CD14-positive monocyte (primary cell): ENCODE data around the gene WFS1. TPM values are rescaled to one million over a fixed set of nuclear protein-coding genes. Genes with fewer than 3 reads are reported as not detected.

ENCODE experiments used
- DNase-seq, 3 donors: peaks; one replicate each; pipeline ENCODE4 v3.0.0-alpha.2; 2011 to 2022
- H2AFZ ChIP-seq: 2 replicates; pipeline ENCODE4 v1.6.0; 2012; ENCODE audit warnings: mild to moderate bottlenecking, low read depth, low read length, inconsistent platforms; ENCODE audit not compliant: insufficient read depth, poor library complexity, severe bottlenecking
- H3K27ac ChIP-seq, 2 donors: 1 replicate in 1 of 2; 2 replicates in 1 of 2; pipeline ENCODE4 v1.5.1; 2012 to 2013; ENCODE audit warnings: low read length in 2 of 2, control low read depth in 1 of 2, inconsistent platforms in 1 of 2, low read depth in 1 of 2, mild to moderate bottlenecking in 1 of 2
- H3K27me3 ChIP-seq, 2 donors: one replicate each; pipeline versions ENCODE4 v1.6.0 to v1.6.1; 2011 to 2013; ENCODE audit warnings: low read length in 2 of 2; ENCODE audit not compliant: control insufficient read depth in 2 of 2, insufficient read depth in 2 of 2
- H3K36me3 ChIP-seq, 2 donors: replicated peaks in 1 of 2; 1 replicate in 1 of 2; 2 replicates in 1 of 2; pipeline versions ENCODE4 v1.5.1 to v1.6.1; 2012 to 2013; ENCODE audit warnings: low read length in 2 of 2, control low read depth in 1 of 2, inconsistent platforms in 1 of 2, mild to moderate bottlenecking in 1 of 2; ENCODE audit not compliant: insufficient read depth in 2 of 2, control insufficient read depth in 1 of 2
- H3K4me1 ChIP-seq, 2 donors: 1 replicate in 1 of 2; 2 replicates in 1 of 2; pipeline versions ENCODE4 v1.5.1 to v1.6.1; 2012 to 2013; ENCODE audit warnings: low read length in 2 of 2, control low read depth in 1 of 2, inconsistent platforms in 1 of 2, mild to moderate bottlenecking in 1 of 2, moderate library complexity in 1 of 2; ENCODE audit not compliant: insufficient read depth in 2 of 2, control insufficient read depth in 1 of 2
- H3K4me2 ChIP-seq: replicated peaks from 2 replicates; pipeline ENCODE3; 2012; ENCODE audit warnings: low read length, moderate library complexity, mild to moderate bottlenecking; ENCODE audit not compliant: poor library complexity, severe bottlenecking; ENCODE audit errors: extremely low read depth
- H3K4me3 ChIP-seq, 3 experiments: fragments of 200-600 bp in 1 of 3; sonication (generic) in 1 of 3; replicated peaks in 1 of 3; 1 replicate in 2 of 3; 2 replicates in 1 of 3; pipeline ENCODE4 v1.5.1; 2011 to 2013; ENCODE audit warnings: low read length in 3 of 3, mild to moderate bottlenecking in 3 of 3, control low read depth in 2 of 3, low read depth in 2 of 3, inconsistent platforms in 1 of 3, moderate library complexity in 1 of 3
- H3K79me2 ChIP-seq: 2 replicates; pipeline ENCODE4 v1.6.0; 2012; ENCODE audit warnings: mild to moderate bottlenecking, control low read depth, inconsistent platforms, low read length, moderate library complexity; ENCODE audit not compliant: insufficient read depth
- H3K9ac ChIP-seq: 2 replicates; pipeline ENCODE4 v1.6.0; 2017; ENCODE audit warnings: low read length, mild to moderate bottlenecking; ENCODE audit not compliant: insufficient read depth, poor library complexity, severe bottlenecking
- H3K9me3 ChIP-seq, 2 donors: replicated peaks in 1 of 2; 1 replicate in 1 of 2; 2 replicates in 1 of 2; pipeline versions ENCODE4 v1.5.1 to v1.6.1; 2012 to 2013; ENCODE audit warnings: low read length in 2 of 2, control low read depth in 1 of 2; ENCODE audit not compliant: control insufficient read depth in 1 of 2, insufficient read depth in 1 of 2
- H4K20me1 ChIP-seq: 2 replicates; pipeline ENCODE4 v1.6.0; 2012; ENCODE audit warnings: mild to moderate bottlenecking, low read length, control low read depth, moderate library complexity; ENCODE audit not compliant: insufficient read depth
- H3K27ac Mint-ChIP-seq, 7 donors: one replicate each; pipeline ENCODE4 v1.8.0; 2020; ENCODE audit warnings: mild to moderate bottlenecking in 7 of 7, mixed read lengths in 7 of 7, moderate library complexity in 6 of 7, inconsistent platforms in 2 of 7
- H3K27me3 Mint-ChIP-seq, 3 donors: one replicate each; pipeline ENCODE4 v1.8.0; 2021 to 2022; ENCODE audit warnings: low read depth in 3 of 3, mild to moderate bottlenecking in 3 of 3, mixed read lengths in 3 of 3, moderate library complexity in 3 of 3, inconsistent platforms in 1 of 3
- H3K36me3 Mint-ChIP-seq, 2 donors: one replicate each; pipeline ENCODE4 v1.8.0; 2020; ENCODE audit warnings: mixed read lengths in 2 of 2, inconsistent platforms in 1 of 2, mild to moderate bottlenecking in 1 of 2
- H3K4me1 Mint-ChIP-seq: one replicate; pipeline ENCODE4 v1.8.0; 2020; ENCODE audit warnings: mild to moderate bottlenecking, mixed read lengths
- H3K4me3 Mint-ChIP-seq, 2 donors: one replicate each; pipeline ENCODE4 v1.8.0; 2020; ENCODE audit warnings: mild to moderate bottlenecking in 2 of 2, mixed read lengths in 2 of 2, moderate library complexity in 1 of 2
- H3K9me3 Mint-ChIP-seq, 7 donors: one replicate each; pipeline ENCODE4 v1.8.0; 2020 to 2022; ENCODE audit warnings: mixed read lengths in 7 of 7, mild to moderate bottlenecking in 6 of 7, moderate library complexity in 6 of 7, inconsistent platforms in 2 of 7
- WGBS: methylation state at CpG from one replicate; pipeline ENCODE4 v1.1.5; 2013; ENCODE audit warnings: missing lambda C conversion rate; ENCODE audit not compliant: insufficient coverage; 5-methylcytosine and 5-hydroxymethylcytosine counted together
- intact Hi-C, 2 donors: fragments of 100-400 bp; cut with micrococcal nuclease; formaldehyde crosslinking; loops; one replicate each; pipeline versions ENCODE4 v1.15.0 to v1.15.1; 2023
- polyA plus RNA-seq, 3 donors: library from polyadenylated mRNA; depleted of rRNA in 1 of 3; unstranded in 2 of 3; stranded (reverse) in 1 of 3; fragments of 300-500 nt in 2 of 3; fragments of >200 nt in 1 of 3; fragmentation: Illumina TruSeq in 2 of 3; gene quantifications; 1 replicate in 2 of 3; 2 replicates in 1 of 3; pipeline ENCODE4 v1.2.3, GENCODE V29; 2012 to 2021
- TF ChIP-seq, protein P1 (sequence below): fragments of 200-600 bp; IDR thresholded peaks from one replicate; pipeline ENCODE4 v1.8.0; 2022; ENCODE audit warnings: antibody characterized with exemption, mild to moderate bottlenecking

Gene WFS1
- polyA plus RNA-seq, 3 donors, result 0.39 to 1.8 (median 0.93) TPM

DNA sequence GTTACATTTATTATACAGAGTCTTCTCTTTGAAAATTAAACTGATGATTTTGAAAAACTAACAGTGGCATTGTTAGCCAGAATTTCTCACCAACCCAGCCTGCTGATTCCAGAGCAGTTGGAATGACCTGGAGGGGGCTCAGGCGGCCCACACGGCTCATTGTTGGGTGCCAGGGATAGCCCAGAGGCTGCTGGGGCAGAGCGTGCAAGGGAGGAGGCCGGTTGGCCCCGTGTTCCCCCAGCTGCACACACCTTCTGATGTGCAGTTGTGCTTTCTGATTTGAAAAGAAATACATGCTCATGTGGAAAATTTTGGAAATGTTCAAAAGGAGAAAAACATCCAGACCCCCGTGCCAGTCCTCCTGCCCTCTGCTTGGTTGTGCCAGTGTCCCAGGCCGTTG is 20.6 kb downstream of the WFS1 start:
- Mint-ChIP-seq H3K4me3 (no peak overlapping the region), H3K27me3 (peaks cover 3 to 9% (median 4%) of the 10 kb centered on the region in 3 donors), H3K36me3 (no peaks in the 10 kb centered on the region), H3K27ac (no peak overlapping the region), H3K4me1 (no peaks in the 10 kb centered on the region), H3K9me3 (no peaks in the 10 kb centered on the region)
- no peaks in the 10 kb centered on the region for H3K79me2 ChIP-seq
- TF ChIP-seq, protein P1, sequence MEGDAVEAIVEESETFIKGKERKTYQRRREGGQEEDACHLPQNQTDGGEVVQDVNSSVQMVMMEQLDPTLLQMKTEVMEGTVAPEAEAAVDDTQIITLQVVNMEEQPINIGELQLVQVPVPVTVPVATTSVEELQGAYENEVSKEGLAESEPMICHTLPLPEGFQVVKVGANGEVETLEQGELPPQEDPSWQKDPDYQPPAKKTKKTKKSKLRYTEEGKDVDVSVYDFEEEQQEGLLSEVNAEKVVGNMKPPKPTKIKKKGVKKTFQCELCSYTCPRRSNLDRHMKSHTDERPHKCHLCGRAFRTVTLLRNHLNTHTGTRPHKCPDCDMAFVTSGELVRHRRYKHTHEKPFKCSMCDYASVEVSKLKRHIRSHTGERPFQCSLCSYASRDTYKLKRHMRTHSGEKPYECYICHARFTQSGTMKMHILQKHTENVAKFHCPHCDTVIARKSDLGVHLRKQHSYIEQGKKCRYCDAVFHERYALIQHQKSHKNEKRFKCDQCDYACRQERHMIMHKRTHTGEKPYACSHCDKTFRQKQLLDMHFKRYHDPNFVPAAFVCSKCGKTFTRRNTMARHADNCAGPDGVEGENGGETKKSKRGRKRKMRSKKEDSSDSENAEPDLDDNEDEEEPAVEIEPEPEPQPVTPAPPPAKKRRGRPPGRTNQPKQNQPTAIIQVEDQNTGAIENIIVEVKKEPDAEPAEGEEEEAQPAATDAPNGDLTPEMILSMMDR, result no peak
- intact Hi-C loops, result no loop called here
- H3K27ac ChIP-seq, result no peak overlapping the region
- H3K27me3 ChIP-seq, result no peaks in the 10 kb centered on the region
- H3K9me3 ChIP-seq, result no peaks in the 10 kb centered on the region
- 92% methylated on average over 6 of the region's 7 CpGs for WGBS
- H2AFZ ChIP-seq, result no peak overlapping the region
- no peaks in the 10 kb centered on the region for H3K4me1 ChIP-seq
- DNase-seq, result no peak
- H4K20me1 ChIP-seq, result no peaks in the 10 kb centered on the region
- H3K4me2 ChIP-seq, result no peak overlapping the region
- H3K36me3 ChIP-seq, result no peaks in the 10 kb centered on the region
- H3K9ac ChIP-seq, result no peak overlapping the region
- no peak overlapping the region for H3K4me3 ChIP-seq

DNA sequence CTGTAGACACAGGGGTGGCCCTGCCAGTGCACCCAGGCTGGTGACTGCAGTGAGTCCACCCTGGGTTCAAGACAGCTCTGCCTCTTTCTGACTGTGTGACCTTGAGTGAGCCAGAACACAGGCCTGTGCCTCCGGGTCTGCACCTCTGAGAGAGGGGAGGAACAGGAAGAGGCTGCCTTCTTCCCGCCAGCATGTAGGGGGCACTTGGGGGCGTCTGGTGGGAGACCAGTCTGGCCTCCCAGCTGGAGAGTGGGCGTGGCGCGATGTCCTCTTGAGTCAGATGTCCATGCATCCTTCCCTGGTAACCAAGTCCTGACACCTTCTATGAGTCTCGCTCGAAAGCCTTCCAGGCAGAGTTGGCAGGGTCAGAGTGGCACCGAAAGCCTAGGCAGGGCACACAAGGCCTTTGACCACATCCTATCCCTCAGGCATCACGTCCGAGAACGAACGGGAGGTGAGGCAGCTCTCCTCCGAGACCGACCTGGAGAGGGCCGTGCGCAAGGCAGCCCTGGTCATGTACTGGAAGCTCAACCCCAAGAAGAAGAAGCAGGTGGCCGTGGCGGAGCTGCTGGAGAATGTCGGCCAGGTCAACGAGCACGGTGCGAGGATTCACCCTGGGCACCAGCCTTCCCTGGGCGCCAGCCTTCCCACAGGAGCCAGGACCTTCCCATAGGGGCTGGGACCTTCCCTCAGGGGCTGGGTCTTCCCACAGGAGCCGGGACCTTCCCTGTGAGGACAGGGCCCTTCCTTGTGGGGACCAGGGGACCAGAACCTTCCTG is 21.3 kb downstream of the WFS1 start:
- Histone ChIP-seq H2AFZ (no peak overlapping the region), H3K4me1 (no peaks in the 10 kb centered on the region), H3K4me3 (no peak overlapping the region), H4K20me1 (no peaks in the 10 kb centered on the region), H3K36me3 (no peaks in the 10 kb centered on the region), H3K9ac (no peak overlapping the region), H3K9me3 (no peaks in the 10 kb centered on the region), H3K27ac (no peak overlapping the region), H3K79me2 (no peaks in the 10 kb centered on the region), H3K27me3 (no peaks in the 10 kb centered on the region), H3K4me2 (no peak overlapping the region)
- no peak for DNase-seq
- no peaks in the 10 kb centered on the region for H3K36me3 Mint-ChIP-seq
- 86% methylated on average over 25 of the region's 25 CpGs for WGBS
- TF ChIP-seq, protein P1, result no peak
- intact Hi-C loops, result no loop called here
- H3K4me1 Mint-ChIP-seq, result no peaks in the 10 kb centered on the region
- no peaks in the 10 kb centered on the region for H3K9me3 Mint-ChIP-seq
- peaks cover 3 to 9% (median 4%) of the 10 kb centered on the region in 3 donors for H3K27me3 Mint-ChIP-seq
- no peak overlapping the region for H3K27ac Mint-ChIP-seq
- no peak overlapping the region for H3K4me3 Mint-ChIP-seq
